HEK293 (cell line): ENCODE measurements around the gene CDC37L1.

Experiments used
- CTCF ChIA-PET: fragments of 350-600 bp; formaldehyde crosslinking; extraction: SDS; loops from one replicate; lab custom pipeline; 2021; ENCODE audit warnings: antibody characterized with exemption; lab: Yijun Ruan, JAX
- POLR2A ChIA-PET: fragments of 300-600 bp; formaldehyde crosslinking; extraction: SDS; loops from one replicate; lab custom pipeline; 2020; ENCODE audit warnings: antibody characterized with exemption, inconsistent platforms; lab: Yijun Ruan, JAX
- H3K27ac ChIP-seq: fragments of 200-500 bp; sonication (Bioruptor generic); 2 replicates; pipeline ENCODE4 v1.5.1; 2014; ENCODE audit warnings: low read depth, low read length, control low read depth, inconsistent platforms; ENCODE audit errors: extremely low read depth
- H3K36me3 ChIP-seq, 2 experiments: fragments of 200-500 bp in 1 of 2; sonication (Bioruptor generic) in 1 of 2; 1 replicate in 1 of 2; 2 replicates in 1 of 2; pipeline ENCODE4 v1.5.1; 2014 to 2017; ENCODE audit warnings: inconsistent platforms in 2 of 2, low read length in 2 of 2; ENCODE audit not compliant: control insufficient read depth in 2 of 2, insufficient read depth in 1 of 2
- H3K4me1 ChIP-seq: fragments of 200-500 bp; sonication (Bioruptor generic); 2 replicates; pipeline ENCODE4 v1.5.1; 2014; ENCODE audit warnings: mild to moderate bottlenecking, low read length, inconsistent platforms; ENCODE audit not compliant: control insufficient read depth, insufficient read depth
- H3K4me3 ChIP-seq: 2 replicates; pipeline ENCODE4 v1.5.1; 2011; ENCODE audit warnings: low read depth, mild to moderate bottlenecking, control low read depth, low read length, moderate library complexity
- H3K9me3 ChIP-seq: fragments of 200-500 bp; sonication (Bioruptor generic); 2 replicates; pipeline ENCODE4 v1.5.1; 2014; ENCODE audit warnings: low read depth, low read length, inconsistent platforms; ENCODE audit not compliant: control insufficient read depth, insufficient read depth
- EGR2 ChIP-seq: fragments of 450-650 bp; formaldehyde crosslinking; IDR thresholded peaks from 2 replicates; pipeline ENCODE4 v1.5.1; 2016; ENCODE audit warnings: low read depth, missing biosample characterization, missing genetic modification characterization
- IKZF3 ChIP-seq: fragments of 450-650 bp; IDR thresholded peaks from 2 replicates; pipeline ENCODE4 v1.5.0; 2018; ENCODE audit warnings: missing biosample characterization, mild to moderate bottlenecking, missing genetic modification characterization, moderate library complexity
- INSM2 ChIP-seq: fragments of 450-650 bp; formaldehyde crosslinking; IDR thresholded peaks from 2 replicates; pipeline ENCODE4 v1.5.1; 2016; ENCODE audit warnings: missing biosample characterization, missing genetic modification characterization
- MEIS1 ChIP-seq: sonication (generic); formaldehyde crosslinking; IDR thresholded peaks from 2 replicates; pipeline ENCODE4 v1.8.1; 2022; ENCODE audit warnings: missing genetic modification reagents, mild to moderate bottlenecking, borderline replicate concordance
- ZBTB1 ChIP-seq: fragments of 450-650 bp; formaldehyde crosslinking; IDR thresholded peaks from 2 replicates; pipeline ENCODE4 v1.5.1; 2016; ENCODE audit warnings: missing biosample characterization, missing genetic modification characterization
- ZEB2 ChIP-seq: fragments of 450-650 bp; formaldehyde crosslinking; IDR thresholded peaks from 2 replicates; pipeline ENCODE4 v1.5.1; 2016; ENCODE audit warnings: missing biosample characterization, missing genetic modification characterization
- ZFP37 ChIP-seq: fragments of 450-650 bp; formaldehyde crosslinking; IDR thresholded peaks from 2 replicates; pipeline ENCODE4 v1.5.1; 2016; ENCODE audit warnings: missing biosample characterization, missing genetic modification characterization
- ZFP69B ChIP-seq: fragments of 450-650 bp; formaldehyde crosslinking; IDR thresholded peaks from 2 replicates; pipeline ENCODE4 v1.5.1; 2016; ENCODE audit warnings: missing biosample characterization, missing genetic modification characterization
- ZNF223 ChIP-seq: fragments of 450-650 bp; formaldehyde crosslinking; IDR thresholded peaks from 2 replicates; pipeline ENCODE4 v1.5.1; 2016; ENCODE audit warnings: missing biosample characterization, missing genetic modification characterization
- ZNF24 ChIP-seq: fragments of 450-650 bp; formaldehyde crosslinking; IDR thresholded peaks from 2 replicates; pipeline ENCODE4 v1.5.1; 2016; ENCODE audit warnings: missing biosample characterization, missing genetic modification characterization
- ZNF274 ChIP-seq, 2 experiments: fragments of 200-500 bp in 1 of 2; fragments of 450-650 bp in 1 of 2; sonication (Bioruptor generic) in 1 of 2; formaldehyde crosslinking in 1 of 2; IDR thresholded peaks; 2 replicates each; pipeline versions ENCODE4 v1.5.1 to v1.6.1; 2014 to 2016; ENCODE audit warnings: borderline replicate concordance in 1 of 2, inconsistent platforms in 1 of 2, low read length in 1 of 2, missing biosample characterization in 1 of 2, missing genetic modification characterization in 1 of 2
- ZNF362 ChIP-seq: fragments of 450-650 bp; formaldehyde crosslinking; IDR thresholded peaks from 2 replicates; pipeline ENCODE4 v1.5.1; 2016; ENCODE audit warnings: missing biosample characterization, missing genetic modification characterization
- ZNF394 ChIP-seq: fragments of 450-650 bp; formaldehyde crosslinking; IDR thresholded peaks from 2 replicates; pipeline ENCODE4 v1.5.1; 2016; ENCODE audit warnings: missing biosample characterization, missing genetic modification characterization, mild to moderate bottlenecking, moderate library complexity, borderline replicate concordance
- ZNF488 ChIP-seq: fragments of 450-650 bp; formaldehyde crosslinking; IDR thresholded peaks from 2 replicates; pipeline ENCODE4 v1.5.1; 2016; ENCODE audit warnings: missing biosample characterization, missing genetic modification characterization
- ZNF530 ChIP-seq: fragments of 450-650 bp; formaldehyde crosslinking; IDR thresholded peaks from 2 replicates; pipeline ENCODE4 v1.5.1; 2016; ENCODE audit warnings: low read depth, missing biosample characterization, missing genetic modification characterization
- ZNF548 ChIP-seq: fragments of 450-650 bp; formaldehyde crosslinking; IDR thresholded peaks from 2 replicates; pipeline ENCODE4 v1.5.1; 2016; ENCODE audit warnings: missing biosample characterization, missing genetic modification characterization
- ZNF558 ChIP-seq: fragments of 450-650 bp; formaldehyde crosslinking; IDR thresholded peaks from 2 replicates; pipeline ENCODE4 v1.5.1; 2016; ENCODE audit warnings: missing biosample characterization, missing genetic modification characterization
- ZNF585B ChIP-seq: fragments of 450-650 bp; formaldehyde crosslinking; IDR thresholded peaks from 2 replicates; pipeline ENCODE4 v1.5.1; 2016; ENCODE audit warnings: missing biosample characterization, missing genetic modification characterization
- ZNF610 ChIP-seq: fragments of 450-650 bp; formaldehyde crosslinking; IDR thresholded peaks from 2 replicates; pipeline ENCODE4 v1.5.1; 2016; ENCODE audit warnings: missing biosample characterization, missing genetic modification characterization, borderline replicate concordance
- ZNF639 ChIP-seq: fragments of 450-650 bp; formaldehyde crosslinking; IDR thresholded peaks from 2 replicates; pipeline ENCODE4 v1.5.1; 2016; ENCODE audit warnings: missing biosample characterization, missing genetic modification characterization
- ZNF654 ChIP-seq: fragments of 450-650 bp; formaldehyde crosslinking; IDR thresholded peaks from 2 replicates; pipeline ENCODE4 v1.5.1; 2016; ENCODE audit warnings: low read depth, missing biosample characterization, missing genetic modification characterization
- ZNF692 ChIP-seq: fragments of 450-650 bp; formaldehyde crosslinking; IDR thresholded peaks from 2 replicates; pipeline ENCODE4 v1.5.1; 2016; ENCODE audit warnings: missing biosample characterization, missing genetic modification characterization
- ZNF701 ChIP-seq: fragments of 450-650 bp; formaldehyde crosslinking; IDR thresholded peaks from 2 replicates; pipeline ENCODE4 v1.5.1; 2016; ENCODE audit warnings: missing biosample characterization, missing genetic modification characterization
- ZNF837 ChIP-seq: fragments of 450-650 bp; formaldehyde crosslinking; IDR thresholded peaks from 2 replicates; pipeline ENCODE4 v1.5.1; 2016; ENCODE audit warnings: missing biosample characterization, missing genetic modification characterization
- ZSCAN16 ChIP-seq: fragments of 450-650 bp; formaldehyde crosslinking; IDR thresholded peaks from 2 replicates; pipeline ENCODE4 v1.5.1; 2016; ENCODE audit warnings: missing biosample characterization, missing genetic modification characterization

Gene CDC37L1

GRCh38 chr9:4718911-4719310 lies 39.5 kb downstream of the CDC37L1 start:
- no peak overlapping the region for H3K4me3 ChIP-seq

GRCh38 chr9:4721736-4722135 lies 42.4 kb downstream of the CDC37L1 start:
- Histone ChIP-seq H3K4me1 (no peaks in the 10 kb centered on the region), H3K4me3 (no peak overlapping the region), H3K36me3 (peaks cover 6 to 57% of the 10 kb centered on the region in 2 experiments), H3K27ac (no peak overlapping the region), H3K9me3 (no peaks in the 10 kb centered on the region)
- ChIA-PET POLR2A (no interaction called here), CTCF (interaction anchor here (1.5 kb wide), 1 partner anchor 15 kb away, joined by 4 read pairs; no protein-coding TSS in a partner anchor)
- TF ChIP-seq ZNF24 (tag by site-specific recombination) (no peak), ZSCAN16 (tag by site-specific recombination) (no peak), ZNF223 (no peak), ZNF639 (tag by site-specific recombination) (no peak), ZNF488 (tag by site-specific recombination) (no peak), ZNF837 (tag by site-specific recombination) (no peak)

More at GRCh38 chr9:4718911-4719310, 39.5 kb downstream of the CDC37L1 start:
- H3K36me3 ChIP-seq: peaks cover 10 to 82% of the 10 kb centered on the region in 2 experiments
- H3K9me3 ChIP-seq: no peaks in the 10 kb centered on the region
- no peaks in the 10 kb centered on the region for H3K4me1 ChIP-seq
- H3K27ac ChIP-seq: no peak overlapping the region
- ChIA-PET POLR2A (no interaction called here), CTCF (no interaction called here)
- TF ChIP-seq ZNF274 (IDR thresholded peaks at IDR 0.05; ENCODE audit: low read length): no peak
- no peak for TF ChIP-seq ZNF274 (tag by site-specific recombination; IDR thresholded peaks at IDR 0.05; ENCODE audit: borderline replicate concordance)
- TF ChIP-seq EGR2: no peak
- TF ChIP-seq ZNF701 (tag by site-specific recombination): no peak
- no peak for TF ChIP-seq ZNF558 (tag by site-specific recombination)
- no peak for TF ChIP-seq ZNF548 (tag by site-specific recombination)
- no peak for TF ChIP-seq ZNF530 (tag by site-specific recombination)
- no peak for TF ChIP-seq ZNF362 (tag by site-specific recombination)
- TF ChIP-seq IKZF3 (tag by site-specific recombination): no peak
- TF ChIP-seq MEIS1 (CRISPR knock-in tag): no peak

- H3K36me3 ChIP-seq: peaks cover 0 to 21% of the 10 kb centered on the region in 2 experiments; a peak in 2 of 3 replicates
- CTCF ChIA-PET: no interaction called here
- H3K4me1 ChIP-seq: no peaks in the 10 kb centered on the region
- H3K9me3 ChIP-seq: no peaks in the 10 kb centered on the region
- no peak overlapping the region for H3K4me3 ChIP-seq
- H3K27ac ChIP-seq: no peak overlapping the region
- POLR2A ChIA-PET: no interaction called here
- TF ChIP-seq ZNF654 (tag by site-specific recombination) (no peak), ZNF692 (tag by site-specific recombination) (no peak), MEIS1 (CRISPR knock-in tag) (no peak), ZNF585B (tag by site-specific recombination) (no peak), ZNF610 (tag by site-specific recombination) (no peak), INSM2 (tag by site-specific recombination) (no peak), ZBTB1 (tag by site-specific recombination) (no peak), ZNF394 (tag by site-specific recombination) (no peak), ZFP37 (no peak), ZFP69B (no peak), ZEB2 (no peak)
These were observed 46.5 kb downstream of the CDC37L1 start for GRCh38 chr9:4725706-4726442.
